Lower lobe of right lung (tissue), 2 donors: ENCODE measurements around the gene BCL2L2. TPM values are rescaled to one million over a fixed set of nuclear protein-coding genes. Genes with fewer than 3 reads are reported as not detected.

ENCODE experiments used
- ATAC-seq, 2 donors: fragments of 200-7000 bp; cut with Tn5 transposase; one replicate each; pipeline ENCODE4 v1.9.1; 2020 to 2022; ENCODE audit warnings: mild to moderate bottlenecking in 2 of 2, moderate library complexity in 2 of 2
- DNase-seq: peaks from one replicate; pipeline ENCODE4 v3.0.0-alpha.2; 2020
- H3K27ac ChIP-seq: fragments of 200-600 bp; one replicate; pipeline ENCODE4 v1.8.0; 2022
- H3K27me3 ChIP-seq: fragments of 200-600 bp; one replicate; pipeline ENCODE4 v1.8.0; 2022; ENCODE audit warnings: low read depth
- H3K36me3 ChIP-seq: fragments of 200-600 bp; one replicate; pipeline ENCODE4 v1.8.0; 2022; ENCODE audit warnings: mild to moderate bottlenecking
- H3K4me1 ChIP-seq: fragments of 200-600 bp; one replicate; pipeline ENCODE4 v1.8.0; 2022
- H3K4me3 ChIP-seq: fragments of 200-600 bp; one replicate; pipeline ENCODE4 v1.8.0; 2022; ENCODE audit warnings: mild to moderate bottlenecking
- H3K9me3 ChIP-seq: fragments of 200-600 bp; one replicate; pipeline ENCODE4 v1.8.0; 2022
- intact Hi-C: fragments of 100-400 bp; cut with DNase I; formaldehyde crosslinking; loops from one replicate; pipeline ENCODE4 v1.11.0; 2022
- total RNA-seq: library from RNA; stranded (reverse); fragmentation: NEBNext Ultra II Directional; extraction: Animal tissue kit (Norgen Biotek cat#: 25700); gene quantifications from one replicate; pipeline ENCODE4 v1.2.1, GENCODE V29; 2021
- TF ChIP-seq, protein P1 (sequence below): fragments of 200-600 bp; IDR thresholded peaks from one replicate; pipeline ENCODE4 v1.8.0; 2022; ENCODE audit warnings: antibody characterized with exemption, mild to moderate bottlenecking
- donor health status: DM: no; HTN: yes; CAD: no; lungs with severe emphysema.

BCL2L2 gene
- total RNA-seq, 1 donor from 2014 or later: 43.9 TPM

DNA sequence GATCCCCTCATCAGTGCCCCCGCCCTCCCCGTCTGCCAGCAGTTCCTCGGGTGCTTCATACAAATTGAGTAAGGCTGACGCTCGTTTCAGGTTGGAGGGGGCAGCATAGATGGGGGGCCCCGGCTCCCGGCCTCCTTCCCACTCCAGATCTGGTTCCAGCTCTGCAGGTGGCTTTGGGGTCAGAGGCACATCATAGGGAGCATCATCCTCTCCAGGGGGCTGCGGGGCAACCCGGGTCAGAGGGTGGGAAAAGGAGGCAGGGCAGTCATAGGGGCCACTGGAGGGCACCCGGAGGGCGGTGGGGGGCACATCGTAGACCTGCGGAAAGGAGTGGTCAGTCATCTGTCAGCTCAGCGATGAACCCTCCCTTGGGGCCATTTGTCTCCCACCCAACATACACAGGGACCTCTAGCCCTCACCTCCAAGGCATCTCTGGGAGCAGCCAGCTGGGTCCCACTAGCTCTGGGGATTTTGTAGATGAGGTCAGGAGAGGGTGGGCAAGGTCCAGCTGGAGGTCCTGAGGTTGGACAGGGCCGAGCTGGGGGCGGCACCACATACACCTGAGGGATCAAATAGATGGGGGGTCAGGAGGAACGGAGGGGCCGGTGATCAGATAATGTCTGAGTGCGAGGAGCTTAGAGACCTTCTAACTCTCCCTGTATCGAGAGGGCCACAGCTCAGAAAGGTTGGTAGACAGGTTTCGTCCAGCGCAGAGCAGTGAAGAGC is 53.3 kb downstream of the BCL2L2 start:
- peaks cover 6% of the 10 kb centered on the region for H3K4me1 ChIP-seq
- H3K9me3 ChIP-seq: no peaks in the 10 kb centered on the region
- intact Hi-C loops: no loop called here
- TF ChIP-seq, protein P1, sequence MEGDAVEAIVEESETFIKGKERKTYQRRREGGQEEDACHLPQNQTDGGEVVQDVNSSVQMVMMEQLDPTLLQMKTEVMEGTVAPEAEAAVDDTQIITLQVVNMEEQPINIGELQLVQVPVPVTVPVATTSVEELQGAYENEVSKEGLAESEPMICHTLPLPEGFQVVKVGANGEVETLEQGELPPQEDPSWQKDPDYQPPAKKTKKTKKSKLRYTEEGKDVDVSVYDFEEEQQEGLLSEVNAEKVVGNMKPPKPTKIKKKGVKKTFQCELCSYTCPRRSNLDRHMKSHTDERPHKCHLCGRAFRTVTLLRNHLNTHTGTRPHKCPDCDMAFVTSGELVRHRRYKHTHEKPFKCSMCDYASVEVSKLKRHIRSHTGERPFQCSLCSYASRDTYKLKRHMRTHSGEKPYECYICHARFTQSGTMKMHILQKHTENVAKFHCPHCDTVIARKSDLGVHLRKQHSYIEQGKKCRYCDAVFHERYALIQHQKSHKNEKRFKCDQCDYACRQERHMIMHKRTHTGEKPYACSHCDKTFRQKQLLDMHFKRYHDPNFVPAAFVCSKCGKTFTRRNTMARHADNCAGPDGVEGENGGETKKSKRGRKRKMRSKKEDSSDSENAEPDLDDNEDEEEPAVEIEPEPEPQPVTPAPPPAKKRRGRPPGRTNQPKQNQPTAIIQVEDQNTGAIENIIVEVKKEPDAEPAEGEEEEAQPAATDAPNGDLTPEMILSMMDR: no peak
- H3K27me3 ChIP-seq: peaks cover 11% of the 10 kb centered on the region
- no peak overlapping the region for H3K4me3 ChIP-seq
- ATAC-seq (no peak), DNase-seq (no peak)
- peaks cover 12% of the 10 kb centered on the region for H3K36me3 ChIP-seq
- H3K27ac ChIP-seq: no peak overlapping the region

DNA sequence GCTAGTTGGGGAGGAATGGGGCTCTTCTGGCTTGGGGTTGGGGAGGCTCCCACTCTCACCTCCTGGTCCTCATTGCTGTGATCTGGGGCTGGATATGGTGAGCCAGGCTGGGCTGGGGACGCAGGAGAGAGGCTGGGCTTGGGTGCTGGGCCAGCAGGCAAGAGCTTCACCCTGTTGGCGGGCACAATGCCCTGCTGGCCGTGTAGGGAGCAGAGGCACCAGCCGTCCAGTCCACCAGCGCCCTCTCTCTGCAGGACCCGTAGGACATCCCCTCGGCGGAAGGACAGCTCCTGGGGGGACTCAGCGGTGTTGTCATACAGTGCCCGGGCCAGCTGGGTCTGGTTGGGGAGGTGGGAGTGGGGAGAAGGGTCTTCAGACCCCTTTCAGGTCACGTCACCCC is 53.9 kb downstream of the BCL2L2 start:
- ATAC-seq (no peak), DNase-seq (no peak)
- Histone ChIP-seq H3K4me3 (no peak overlapping the region), H3K27ac (no peak overlapping the region), H3K4me1 (peaks cover 6% of the 10 kb centered on the region), H3K27me3 (peaks cover 16% of the 10 kb centered on the region), H3K36me3 (peaks cover 12% of the 10 kb centered on the region), H3K9me3 (no peaks in the 10 kb centered on the region)
- TF ChIP-seq, protein P1: no peak
- intact Hi-C loops: no loop called here

DNA sequence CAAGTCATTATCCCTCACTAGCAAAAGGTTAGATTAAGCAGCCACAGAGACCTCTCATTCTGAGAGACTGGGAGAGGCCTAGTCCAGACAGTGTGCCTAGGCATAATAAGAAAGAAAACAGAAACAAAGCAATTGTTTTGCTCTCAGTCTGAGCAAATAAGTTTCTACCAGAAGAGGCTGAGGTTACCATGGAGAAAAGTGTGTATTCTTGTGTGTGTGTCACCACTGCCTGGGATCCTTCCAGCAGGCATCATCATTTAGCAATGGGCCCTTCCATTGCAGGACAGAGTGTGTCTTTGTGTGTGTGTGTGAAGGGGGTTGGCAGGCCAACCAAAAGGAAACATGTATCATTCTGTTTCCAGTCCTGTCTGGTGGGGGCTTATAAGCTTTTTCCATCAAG is 54.7 kb downstream of the BCL2L2 start:
- H3K9me3 ChIP-seq: no peaks in the 10 kb centered on the region
- intact Hi-C loops: no loop called here
- H3K4me1 ChIP-seq: peaks cover 6% of the 10 kb centered on the region
- H3K27ac ChIP-seq: no peak overlapping the region
- H3K36me3 ChIP-seq: peaks cover 12% of the 10 kb centered on the region
- ATAC-seq (no peak), DNase-seq (no peak)
- H3K4me3 ChIP-seq: no peak overlapping the region
- peaks cover 23% of the 10 kb centered on the region for H3K27me3 ChIP-seq
- TF ChIP-seq, protein P1: no peak

Other genes starting within 250 kb of the BCL2L2 start
- gene CDH24, start 249.3 kb upstream of the BCL2L2 start, total RNA-seq: 5.6 TPM
- 163 TPM for gene ACIN1, start 211.7 kb upstream of the BCL2L2 start, total RNA-seq
- 53.3 TPM for gene C14orf119, start 211.3 kb upstream of the BCL2L2 start, total RNA-seq
- not detected for gene CIROP, start 201.8 kb upstream of the BCL2L2 start, total RNA-seq
- gene CEBPE, start 187.6 kb upstream of the BCL2L2 start, total RNA-seq: 0.32 TPM
- 36.8 TPM for gene SLC7A8, start 123.2 kb upstream of the BCL2L2 start, total RNA-seq
- gene RNF212B, start 68.9 kb upstream of the BCL2L2 start, total RNA-seq: not detected
- 12.4 TPM for gene HOMEZ, start 20.7 kb upstream of the BCL2L2 start, total RNA-seq
- gene PPP1R3E, start 4.0 kb upstream of the BCL2L2 start, total RNA-seq: 16.9 TPM
- 122 TPM for gene PABPN1, start 14.6 kb downstream of the BCL2L2 start, total RNA-seq
- 10.6 TPM for gene SLC22A17, start 46.1 kb downstream of the BCL2L2 start, total RNA-seq
- gene EFS, start 58.3 kb downstream of the BCL2L2 start, total RNA-seq: 11.5 TPM
- gene IL25, start 66.0 kb downstream of the BCL2L2 start, total RNA-seq: not detected
- 1.4 TPM for gene CMTM5, start 70.2 kb downstream of the BCL2L2 start, total RNA-seq
- 0.62 TPM for gene MYH6, start 101.4 kb downstream of the BCL2L2 start, total RNA-seq
- 0.09 TPM for gene MYH7, start 128.8 kb downstream of the BCL2L2 start, total RNA-seq
- gene NGDN, start 162.9 kb downstream of the BCL2L2 start, total RNA-seq: 33.3 TPM
- gene ZFHX2, start 244.9 kb downstream of the BCL2L2 start, total RNA-seq: 5.1 TPM
- gene THTPA, start 249.4 kb downstream of the BCL2L2 start, total RNA-seq: 19.1 TPM